Posterior vena cava (tissue), 2 donors: Measurements from ENCODE around the gene NELFA. TPM values are rescaled to one million over a fixed set of nuclear protein-coding genes. Genes with fewer than 3 reads are reported as not detected.

Experiments
- DNase-seq: peaks from one replicate; pipeline ENCODE4 v3.0.0-alpha.2; 2020; ENCODE audit warnings: low spot score
- intact Hi-C, 2 donors: fragments of 100-400 bp; cut with DNase I; formaldehyde crosslinking; loops; one replicate each; pipeline versions ENCODE4 v1.14.1 to v1.14.2; 2022 to 2023
- long read RNA-seq, 2 donors: library from polyadenylated mRNA; unstranded; transcript quantifications; one replicate each; pipeline ENCODE4 v2.0.0, GENCODE V29; 2020 to 2021
- total RNA-seq, 2 donors: library from RNA; stranded (reverse); fragmentation: NEBNext Ultra II Directional; extraction: Animal tissue kit (Norgen Biotek cat#: 25700); gene quantifications; one replicate each; pipeline ENCODE4 v1.2.1, GENCODE V29; 2021
- donor health status: DM: yes; HTN: yes; CAD: no.
- donor health status: DM: yes; HTN: yes; CAD: no.

NELFA gene
- 10 to 100 TPM; 16.2 to 17.3 TPM for total RNA-seq
- long read RNA-seq, donor 1, transcript NELFA-202 (11 exons, 3,343 nt) = major isoform, 18 of 26 reads
- long read RNA-seq, donor 1, partial matches to known transcripts = 3 of 26 reads
- long read RNA-seq, donor 1, other reads (novel, unspliced or antisense) = 5 of 26 reads
- long read RNA-seq, donor 2, transcript NELFA-202 (11 exons, 3,343 nt) = major isoform, 74 of 94 reads
- long read RNA-seq, donor 2, partial matches to known transcripts = 13 of 94 reads
- long read RNA-seq, donor 2, other reads (novel, unspliced or antisense) = 6 of 94 reads

GRCh38 chr4:2008921-2009650, at the start of gene NELFA:
NELFA (minus strand) TSS chr4:2008974; CDS start chr4:2008959, 15 bp downstream.
- peak; percentile 98 for DNase-seq
- intact Hi-C loops = no loop called here

GRCh38 chr4:2057382-2058065, 48.8 kb upstream of the NELFA start:
- no peak for DNase-seq
- intact Hi-C loops = no loop called here

- DNase-seq = peak; percentile 18
- intact Hi-C loops = no loop called here
Measured at GRCh38 chr4:2054217-2054616, 45.4 kb upstream of the NELFA start.

GRCh38 chr4:2051086-2051485, 42.3 kb upstream of the NELFA start:
- DNase-seq = no peak
- intact Hi-C loops = no loop called here

GRCh38 chr4:2049811-2050210, 41.0 kb upstream of the NELFA start:
- intact Hi-C loops = no loop called here
- DNase-seq = no peak

GRCh38 chr4:2049381-2049780, 40.6 kb upstream of the NELFA start:
- intact Hi-C loops = no loop called here
- peak; percentile 51 for DNase-seq

GRCh38 chr4:2048831-2049230, 40.1 kb upstream of the NELFA start:
- intact Hi-C loops = no loop called here
- DNase-seq = peak; percentile 54

GRCh38 chr4:2047781-2048581, 39.2 kb upstream of the NELFA start:
- intact Hi-C loops = no loop called here
- no peak for DNase-seq

GRCh38 chr4:2047031-2047660, 38.4 kb upstream of the NELFA start:
- DNase-seq = no peak
- intact Hi-C loops = no loop called here

GRCh38 chr4:2046031-2046961, 37.5 kb upstream of the NELFA start:
- DNase-seq = no peak
- intact Hi-C loops = no loop called here

GRCh38 chr4:2045518-2045951, 36.8 kb upstream of the NELFA start:
- intact Hi-C loops = no loop called here
- no peak for DNase-seq

- intact Hi-C loops = no loop called here
- DNase-seq = no peak
Measured at GRCh38 chr4:2044542-2045517, 36.1 kb upstream of the NELFA start.

- intact Hi-C loops = no loop called here
Measured at GRCh38 chr4:2044119-2044485, 35.3 kb upstream of the NELFA start.

GRCh38 chr4:2043396-2044118, 34.8 kb upstream of the NELFA start:
- DNase-seq = no peak
- intact Hi-C loops = no loop called here

More at GRCh38 chr4:2044119-2044485, 35.3 kb upstream of the NELFA start:
- no peak for DNase-seq

GRCh38 chr4:2042947-2043395, 34.2 kb upstream of the NELFA start:
- DNase-seq = no peak
- intact Hi-C loops = no loop called here
